Measurements from ENCODE around the gene CCDC134.
"Not testable (repeated sequence)": the region's sequence is repeated elsewhere in the genome, so short reads cannot be mapped to it uniquely, and the experiment has no call there.

Gene CCDC134

GRCh38 chr22:41825376-41825775, 24.9 kb downstream of the CCDC134 start:
- no peak for DNase-seq

GRCh38 chr22:41826021-41826420, 25.5 kb downstream of the CCDC134 start:
- no peak for DNase-seq

GRCh38 chr22:41826430-41827383, 26.2 kb downstream of the CCDC134 start:
- DNase-seq = no peak

GRCh38 chr22:41827671-41828070, 27.2 kb downstream of the CCDC134 start:
- no peak for DNase-seq

GRCh38 chr22:41828516-41828915, 28.0 kb downstream of the CCDC134 start:
- DNase-seq = no peak

GRCh38 chr22:41830174-41830573, 29.7 kb downstream of the CCDC134 start:
- no peak for DNase-seq

GRCh38 chr22:41831383-41831782, 30.9 kb downstream of the CCDC134 start:
- DNase-seq = no peak

GRCh38 chr22:41831828-41832552, 31.5 kb downstream of the CCDC134 start:
- DNase-seq = no peak

GRCh38 chr22:41832553-41833368, 32.3 kb downstream of the CCDC134 start, which contains the start of gene SREBF2:
Gene SREBF2, plus strand, starts transcription at chr22:41833105. Its CDS starts 166 bp downstream, at chr22:41833271.
- DNase-seq = peak; percentile 99

GRCh38 chr22:41833369-41834004, 33.0 kb downstream of the CCDC134 start:
- DNase-seq = peak; percentile 47

- no peak for DNase-seq
These were observed 33.8 kb downstream of the CCDC134 start for GRCh38 chr22:41834005-41834944.

- not testable (repeated sequence) for DNase-seq
These were observed 35.0 kb downstream of the CCDC134 start for GRCh38 chr22:41835462-41835861.

- no peak for DNase-seq
These were observed 36.1 kb downstream of the CCDC134 start for GRCh38 chr22:41836551-41836950.

GRCh38 chr22:41838842-41839618, 38.6 kb downstream of the CCDC134 start:
- DNase-seq = no peak

- DNase-seq = no peak
These were observed 39.7 kb downstream of the CCDC134 start for GRCh38 chr22:41840216-41840615.

- no peak for DNase-seq
These were observed 40.7 kb downstream of the CCDC134 start for GRCh38 chr22:41841085-41841712.

GRCh38 chr22:41842996-41843970, 42.8 kb downstream of the CCDC134 start:
- no peak for DNase-seq

- no peak for DNase-seq
These were observed 43.6 kb downstream of the CCDC134 start for GRCh38 chr22:41844036-41844435.

GRCh38 chr22:41844513-41844912, 44.0 kb downstream of the CCDC134 start:
- DNase-seq = no peak
